GM18517 (cell line): ENCODE measurements around the gene AMBN.
"Not testable (repeated sequence)": the region's sequence is repeated elsewhere in the genome, so short reads cannot be mapped to it uniquely, and the experiment has no call there.

Experiments
- ATAC-seq: cut with Tn5 transposase; IDR thresholded peaks from one replicate; pipeline ENCODE4 v1.9.1; 2021; ENCODE audit warnings: mild to moderate bottlenecking, moderate library complexity; ENCODE audit not compliant: unreplicated experiment

The AMBN gene

DNA sequence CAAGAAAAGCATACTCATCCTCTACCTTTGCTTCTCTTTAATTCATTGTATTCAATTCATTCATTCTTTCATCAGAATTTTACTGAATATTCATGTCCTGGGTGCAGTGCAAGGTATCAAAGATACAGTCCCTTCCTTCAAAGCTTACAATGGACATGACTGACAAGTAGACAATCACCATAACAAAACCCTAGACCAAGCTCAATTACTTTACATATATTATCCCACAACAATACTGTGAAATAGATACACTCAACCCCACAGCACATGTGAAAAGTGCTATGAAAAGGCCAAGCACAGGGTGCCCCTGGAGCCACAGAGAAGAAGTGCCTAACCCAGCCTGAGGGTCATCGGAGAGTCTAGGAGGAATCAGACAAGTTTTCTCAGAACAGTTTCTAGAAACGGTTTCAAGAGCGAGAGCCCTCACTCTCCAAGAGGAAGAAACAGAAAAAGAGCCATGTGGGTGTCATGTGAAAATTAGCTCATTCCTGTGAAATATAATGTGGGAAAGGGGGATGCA, 15.3 kb downstream of the AMBN start:
- ATAC-seq: no peak

DNA sequence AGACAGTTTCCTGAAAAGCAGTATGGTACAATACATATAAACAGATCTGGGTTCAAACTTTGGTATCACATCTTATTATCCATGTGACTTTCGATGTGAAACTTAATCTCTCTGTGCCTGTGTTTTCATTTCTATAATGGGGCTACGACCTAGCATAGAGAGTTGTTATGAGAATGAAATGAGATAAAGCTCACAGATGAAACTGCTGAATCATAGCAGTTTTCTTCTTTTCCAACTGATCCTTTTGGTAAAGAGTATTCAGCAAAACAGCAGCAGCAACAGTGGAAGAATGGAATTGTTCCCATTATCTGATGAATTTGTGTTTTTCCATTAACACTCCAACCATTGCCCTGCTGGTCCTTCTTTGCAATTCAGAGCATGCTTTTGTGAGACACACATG, 16.3 kb downstream of the AMBN start:
- no peak for ATAC-seq

DNA sequence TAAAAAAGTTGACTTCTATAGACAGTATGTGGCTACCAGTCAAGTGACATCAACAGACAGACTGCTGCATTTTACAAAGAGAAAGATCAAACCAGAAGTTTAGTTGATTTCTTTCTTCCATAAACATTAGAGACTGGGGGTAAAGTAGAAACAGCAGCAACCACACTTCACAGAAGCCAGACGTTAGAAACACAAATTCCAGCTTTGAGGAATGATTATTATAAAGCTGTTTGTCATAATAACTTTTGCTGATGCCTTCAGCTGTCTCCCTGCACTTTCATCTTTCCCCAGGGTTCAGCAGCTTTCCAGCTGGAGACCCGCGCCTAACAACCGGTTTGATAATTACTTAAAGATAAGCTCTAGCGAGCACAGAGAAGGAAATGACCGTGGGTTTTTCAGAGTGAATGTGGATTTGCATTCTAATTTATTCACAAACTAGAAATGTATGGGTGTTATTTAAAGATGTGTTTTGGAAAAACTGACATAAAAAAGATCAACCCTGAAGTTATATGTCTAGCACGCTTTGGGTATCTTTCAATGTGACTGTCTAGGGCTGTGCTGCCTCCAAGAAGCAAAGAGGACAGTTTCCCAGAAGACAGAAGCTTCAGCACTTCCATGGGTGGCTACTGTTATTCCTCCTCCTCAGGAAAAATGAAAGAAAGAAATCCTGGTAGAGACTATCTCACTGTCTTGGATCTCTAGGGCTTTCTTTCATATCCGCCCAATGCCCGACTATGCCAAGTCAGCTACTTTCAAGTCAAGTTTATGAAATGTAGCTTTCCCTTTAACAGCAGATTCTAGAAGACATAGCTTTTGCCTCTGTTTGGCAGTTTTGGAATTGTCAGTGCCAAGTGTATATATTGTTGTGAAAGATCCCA, 21.5 kb downstream of the AMBN start:
- peak; percentile 52 for ATAC-seq

DNA sequence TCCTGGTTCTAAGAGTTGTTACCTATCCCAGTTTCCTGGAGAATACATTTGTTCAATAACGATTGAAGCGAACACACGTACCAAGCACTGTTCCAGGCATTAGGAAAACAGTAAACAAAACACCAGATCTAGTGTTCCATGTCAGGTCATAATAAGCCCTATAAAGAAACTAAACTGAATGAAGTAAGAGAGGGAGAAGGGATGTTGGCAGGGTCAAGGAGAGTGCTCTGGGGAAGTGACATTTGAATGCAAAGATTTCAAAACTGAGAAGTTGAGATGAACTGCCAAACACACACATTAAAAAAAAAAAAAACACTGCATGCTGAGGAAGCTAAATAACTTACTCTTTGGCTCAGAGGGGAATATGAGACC, 22.1 kb downstream of the AMBN start:
- no peak for ATAC-seq

DNA sequence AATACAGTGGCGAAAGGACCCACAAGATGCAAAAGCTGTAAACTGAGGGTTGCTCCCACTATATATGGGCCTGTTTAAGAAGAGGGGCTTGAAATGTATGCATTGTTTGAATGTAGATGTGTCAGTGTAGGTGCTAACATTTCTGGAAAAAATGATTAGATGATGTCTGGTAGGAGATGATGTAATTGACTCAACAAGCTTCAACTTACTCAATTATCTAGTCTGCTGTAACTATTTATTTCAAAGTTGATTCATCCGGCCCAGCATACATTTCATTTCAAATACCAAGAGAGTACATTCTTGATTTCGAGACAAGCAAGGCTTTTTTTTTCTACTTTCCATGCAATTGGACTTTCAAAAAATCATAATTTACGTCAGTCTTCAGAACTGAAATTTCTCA, 27.2 kb downstream of the AMBN start:
- ATAC-seq: no peak

DNA sequence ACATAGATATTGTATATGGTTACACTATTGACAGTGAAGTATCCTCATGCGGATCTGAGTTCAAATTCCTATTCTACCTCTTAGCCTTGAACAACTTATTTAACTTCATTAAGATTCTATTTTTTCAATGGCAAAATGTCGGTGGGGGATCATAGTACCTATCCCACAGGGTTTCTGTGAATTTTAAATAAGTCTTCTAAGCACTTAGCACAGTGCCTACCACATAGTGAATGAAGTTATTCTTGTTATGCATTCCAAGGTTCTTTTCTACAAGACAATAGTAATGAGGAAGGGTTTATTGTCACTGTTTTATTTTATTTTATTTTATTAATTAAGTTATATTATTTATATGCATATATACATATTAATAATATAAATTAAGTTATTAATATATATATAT, 27.7 kb downstream of the AMBN start:
- no peak for ATAC-seq

DNA sequence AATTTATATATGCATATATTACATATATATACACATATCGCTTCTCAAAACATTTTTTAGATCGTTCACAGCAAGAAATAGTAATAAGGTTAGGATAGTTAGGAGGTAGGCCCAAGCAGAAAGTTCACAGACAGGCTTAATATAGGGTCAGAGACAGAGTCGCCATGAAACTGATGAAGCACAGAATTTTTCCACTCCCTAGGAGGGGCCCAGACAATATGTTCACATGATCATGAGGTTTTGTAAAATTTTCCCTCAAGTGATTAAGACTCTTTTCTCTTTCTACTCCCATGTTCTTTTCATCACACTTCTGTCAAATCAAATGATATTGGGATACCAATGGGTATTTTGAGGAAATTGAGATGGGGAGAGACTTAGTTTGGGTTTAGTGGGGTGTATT, 31.3 kb downstream of the AMBN start:
- ATAC-seq: no peak

DNA sequence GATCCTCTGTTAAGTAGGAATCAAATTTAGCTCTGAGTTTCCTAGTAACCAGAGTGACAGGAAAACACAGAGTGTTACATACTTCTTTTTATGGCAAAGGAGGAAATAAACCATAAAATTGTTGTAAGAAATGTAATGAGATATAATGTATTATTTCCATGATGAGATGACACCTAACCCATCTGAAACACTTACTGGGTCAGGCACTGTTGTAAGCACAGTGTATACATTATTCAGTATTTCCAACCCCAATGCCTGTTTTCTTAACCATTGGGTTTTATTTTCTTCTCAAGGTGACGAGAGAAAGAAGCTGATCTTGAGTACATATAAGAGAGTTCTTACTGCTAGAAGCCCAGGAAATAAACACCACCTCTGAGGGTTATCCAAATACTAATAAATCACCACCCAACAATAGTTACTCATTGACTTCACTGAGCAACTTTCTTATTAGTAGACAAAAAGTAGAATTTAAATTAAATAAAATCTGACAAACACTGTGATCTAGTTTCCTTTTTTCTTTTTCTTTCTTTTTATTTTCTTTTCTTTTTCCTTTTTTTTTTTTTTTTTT, 32.3 kb downstream of the AMBN start:
- ATAC-seq: no peak

DNA sequence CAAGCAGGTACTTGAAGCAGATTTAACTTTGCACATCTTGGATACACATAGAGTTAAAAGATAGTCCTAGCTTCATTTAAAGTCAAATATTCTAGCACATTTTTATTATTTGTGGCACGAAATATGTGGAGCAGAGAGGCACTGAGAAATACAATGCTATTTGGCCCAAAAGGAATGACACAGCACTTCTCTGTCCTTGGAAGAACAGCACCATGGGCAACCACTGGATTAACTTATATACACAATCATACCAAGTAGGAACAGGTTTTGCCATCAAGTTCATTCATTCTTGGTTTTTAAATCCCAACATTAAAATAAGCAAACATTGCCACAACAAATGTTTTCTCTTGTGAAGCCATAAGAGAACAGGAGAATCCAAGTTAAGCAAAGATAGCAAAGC, 35.6 kb downstream of the AMBN start:
- no peak for ATAC-seq

DNA sequence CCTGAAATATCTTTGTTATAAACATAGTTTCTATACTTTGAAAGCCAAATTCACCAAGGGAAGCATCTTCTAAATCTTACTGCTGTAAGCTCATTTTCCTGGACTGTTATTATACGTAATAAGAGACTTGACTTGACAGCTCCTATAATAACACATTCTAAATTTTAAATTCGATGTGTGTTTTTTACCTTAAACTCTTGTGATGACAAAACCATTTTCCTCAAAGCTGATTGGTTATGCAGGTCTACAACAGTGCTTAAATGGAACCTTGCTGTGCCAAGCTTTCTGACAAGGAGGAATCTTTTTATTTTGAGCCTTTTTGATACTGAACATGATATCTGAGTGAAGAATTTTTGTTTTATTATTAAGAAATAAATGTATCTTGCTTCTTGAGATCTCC, 36.4 kb downstream of the AMBN start, which contains the start of gene ENAM:
Gene ENAM, plus strand, starts transcription at position 301 of the 400 bp plus-strand sequence. CDS start 757 bp downstream, outside the sequence.
- no peak for ATAC-seq

DNA sequence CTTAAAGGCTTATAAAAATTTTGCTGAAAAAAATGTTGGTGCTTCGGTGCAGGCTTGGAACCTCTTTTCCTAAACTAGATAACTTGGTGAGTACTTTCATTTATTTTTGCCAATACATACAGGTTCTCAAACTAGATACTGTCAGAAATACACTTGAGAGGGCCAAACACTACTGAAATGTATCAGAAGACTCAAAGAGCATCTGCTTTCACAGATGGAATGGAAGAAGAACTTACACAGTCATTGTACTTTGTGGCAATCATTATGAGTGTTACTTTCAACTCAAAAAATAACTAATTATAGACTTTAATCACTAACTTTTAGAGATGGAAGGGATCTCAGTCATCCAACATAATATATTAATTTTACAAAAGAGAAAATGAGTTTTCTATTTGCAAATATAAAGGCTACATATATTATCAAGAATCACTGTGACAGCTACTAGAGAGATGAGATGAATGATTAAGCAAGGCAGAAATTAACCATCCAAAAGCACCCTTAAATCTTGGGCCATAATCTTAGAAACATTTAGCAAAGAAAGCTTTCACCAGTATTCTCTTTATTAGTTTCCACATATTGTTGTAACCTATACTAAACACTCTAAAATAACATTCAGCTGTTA, 37.5 kb downstream of the AMBN start:
- ATAC-seq: peak; percentile 57

DNA sequence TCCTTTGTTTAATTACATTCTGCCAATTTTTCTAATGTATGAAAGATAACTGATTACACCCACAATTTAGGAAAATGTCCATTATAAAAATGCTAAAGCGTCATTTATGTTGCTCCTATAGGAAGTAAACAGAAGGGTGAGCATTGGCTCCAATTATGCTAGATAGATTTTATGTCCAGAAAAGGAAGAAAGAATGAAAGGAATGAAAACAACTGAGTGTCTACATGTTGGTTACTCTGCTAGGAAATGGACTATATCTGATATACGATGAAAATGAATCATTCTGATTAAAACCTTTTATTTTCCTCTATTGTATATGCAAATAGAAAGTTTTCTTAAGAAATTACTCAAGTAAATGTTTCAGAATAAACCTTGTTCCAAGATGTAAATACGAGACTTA, 38.1 kb downstream of the AMBN start:
- no peak for ATAC-seq

DNA sequence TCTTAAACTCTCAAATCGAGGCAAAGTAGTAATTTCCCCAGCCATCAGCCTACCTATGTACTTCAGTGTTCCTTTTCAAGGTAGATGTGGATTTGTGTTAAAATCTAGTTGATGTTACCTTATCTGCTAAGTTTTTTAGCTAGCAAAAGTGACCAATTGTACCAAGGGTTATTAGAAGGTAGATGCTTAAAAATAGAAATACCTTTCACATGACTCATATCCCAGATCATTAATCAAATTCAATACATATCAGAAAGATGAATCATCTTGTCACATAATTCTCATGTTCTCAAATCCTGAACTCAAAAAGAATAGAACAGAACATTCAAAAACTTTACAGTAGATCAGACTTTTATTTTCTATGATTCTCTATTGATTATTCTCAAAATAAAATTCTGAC, 40.0 kb downstream of the AMBN start:
- no peak for ATAC-seq

DNA sequence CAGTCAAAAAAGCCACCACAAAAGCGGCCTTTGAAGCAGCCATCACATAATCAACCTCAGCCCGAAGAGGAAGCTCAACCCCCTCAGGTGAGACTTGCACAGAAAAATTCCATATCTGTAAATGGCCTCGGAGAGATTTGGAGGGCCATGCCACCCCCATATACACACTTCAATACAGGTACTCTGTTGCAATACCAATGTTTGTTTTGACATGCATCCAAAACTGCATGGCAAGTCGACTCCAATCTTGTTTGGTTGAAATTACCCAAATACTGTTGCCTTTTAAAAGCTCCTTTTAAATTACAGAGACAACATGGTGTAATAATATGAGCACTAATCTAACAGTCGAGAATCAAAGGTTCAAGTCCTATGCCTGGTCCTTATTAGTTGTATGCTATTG, 42.4 kb downstream of the AMBN start:
- no peak for ATAC-seq

DNA sequence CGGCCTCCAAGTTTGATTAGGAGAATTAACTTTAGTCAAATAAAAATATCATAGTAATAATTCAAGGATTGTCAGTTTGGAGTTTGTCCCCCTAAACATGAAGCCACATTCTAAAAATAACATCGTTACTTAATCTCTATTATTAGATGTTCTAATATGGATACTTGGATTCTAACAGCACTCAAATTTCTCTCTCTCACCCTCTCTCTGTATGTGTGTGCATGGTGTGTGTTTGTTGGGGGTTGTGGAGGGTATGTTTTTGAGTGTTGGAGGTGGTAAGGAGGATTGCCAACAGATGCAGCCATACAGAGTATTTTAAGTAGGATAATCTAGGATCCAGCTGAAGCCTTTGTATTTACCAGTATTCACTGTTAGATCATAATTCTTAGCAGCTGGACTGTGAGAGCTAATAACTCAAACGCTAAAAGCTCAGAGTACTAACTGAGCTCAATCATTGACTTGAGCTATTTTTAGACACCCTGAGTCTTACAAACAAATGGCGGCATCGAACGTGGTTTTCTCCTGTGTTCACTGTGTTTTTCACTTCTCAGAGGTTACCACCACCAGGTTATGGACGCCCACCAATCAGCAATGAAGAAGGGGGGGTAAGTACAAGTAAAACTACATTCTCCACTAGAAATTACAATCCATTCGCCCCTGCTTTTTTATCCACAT, 45.3 kb downstream of the AMBN start:
- ATAC-seq: no peak

DNA sequence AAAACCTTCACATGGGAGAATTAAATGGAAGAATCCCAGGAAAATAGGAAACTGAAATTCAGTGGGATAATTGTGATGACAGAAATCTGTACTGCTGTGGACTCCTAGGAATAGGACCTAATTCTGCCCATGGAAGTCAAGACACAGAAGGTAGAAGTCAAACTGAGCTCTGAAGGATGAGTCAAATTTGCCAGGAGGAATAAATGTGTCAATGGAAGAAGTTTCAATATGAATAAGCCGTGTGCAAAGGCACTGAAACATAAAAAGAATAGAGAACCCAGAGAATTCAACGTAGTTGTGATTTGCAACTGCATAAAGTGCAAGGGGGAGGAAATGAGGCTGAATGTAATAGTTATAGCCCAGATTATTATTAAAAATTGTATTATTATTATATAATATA, 48.1 kb downstream of the AMBN start:
- ATAC-seq: peak; percentile 78

DNA sequence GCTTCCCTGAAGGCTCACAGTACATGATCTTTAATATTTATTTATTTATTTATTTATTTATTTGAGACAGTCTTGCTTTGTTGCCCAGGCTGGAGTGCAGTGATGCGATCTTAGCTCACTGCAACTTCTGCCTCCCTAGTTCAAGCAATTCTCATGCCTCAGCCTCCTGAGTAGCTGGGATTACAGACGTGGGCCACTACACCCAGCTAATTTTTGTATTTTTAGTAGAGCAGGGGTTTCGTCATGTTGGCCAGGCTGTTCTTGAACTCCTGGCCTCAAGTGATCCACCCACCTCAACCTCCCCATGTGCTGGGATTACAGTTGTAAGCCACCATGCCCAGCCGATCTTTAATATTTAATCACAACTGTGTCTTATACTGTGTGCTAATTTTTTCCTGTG, 58.7 kb downstream of the AMBN start:
- ATAC-seq: not testable (repeated sequence)

DNA sequence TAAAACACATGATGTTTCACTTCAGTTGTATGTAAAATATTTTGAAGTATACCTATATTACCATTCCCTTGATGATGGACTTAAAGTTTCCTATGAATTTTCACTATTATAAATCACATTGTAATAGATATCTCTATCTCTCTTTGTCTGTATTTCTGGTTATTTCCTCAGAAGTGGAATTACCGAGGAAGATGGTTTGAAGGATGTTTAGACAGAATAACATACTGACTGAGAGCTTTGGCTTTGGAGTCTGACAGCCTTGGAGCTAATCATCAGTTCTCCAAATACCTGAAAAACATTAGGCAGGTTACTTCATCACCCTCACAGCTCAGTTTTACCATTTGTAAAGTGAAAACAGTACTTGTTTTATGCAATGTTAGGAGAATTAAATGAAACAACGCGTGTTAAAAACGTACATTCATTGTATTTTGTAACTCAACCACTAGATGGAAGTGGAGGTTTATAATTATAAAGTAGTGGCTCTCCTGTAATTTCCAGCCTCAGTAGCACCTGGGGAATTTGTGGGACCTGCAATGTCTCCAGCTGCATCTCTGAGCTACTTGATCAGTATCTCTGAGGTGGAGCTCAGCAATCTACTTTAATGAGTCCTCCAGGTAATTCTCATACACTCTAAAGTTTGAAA, 59.9 kb downstream of the AMBN start:
- no peak for ATAC-seq

DNA sequence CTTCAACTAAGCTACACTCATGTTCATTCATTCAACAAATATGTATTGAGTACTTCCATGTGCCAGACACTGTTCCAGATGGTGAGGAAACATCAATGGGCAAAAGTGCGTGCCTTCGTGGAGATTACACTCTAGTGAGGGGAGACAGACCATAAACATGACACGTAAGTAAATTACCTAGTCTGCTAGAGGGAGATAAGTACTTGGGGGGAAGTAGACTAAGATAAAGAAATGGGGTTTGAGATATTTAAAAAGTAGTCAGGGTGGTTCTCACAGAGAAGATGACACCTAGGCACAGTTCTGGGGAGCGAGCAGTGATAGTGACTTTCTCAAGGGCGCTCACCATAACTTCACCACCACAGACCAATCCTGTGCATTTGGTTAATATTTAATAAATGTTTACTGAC, 62.6 kb downstream of the AMBN start:
- ATAC-seq: no peak
